H7 (cell line): ENCODE data around the gene FCAR. TPM values are rescaled to one million over a fixed set of nuclear protein-coding genes. Genes with fewer than 3 reads are reported as not detected.
"Not testable (repeated sequence)": the region's sequence is repeated elsewhere in the genome, so short reads cannot be mapped to it uniquely, and the experiment has no call there.

Experiments
- DNase-seq: peaks from one replicate; pipeline ENCODE4 v3.0.0; 2012
- H3K27me3 ChIP-seq: 2 replicates; pipeline ENCODE4 v1.6.0; 2011; ENCODE audit warnings: mild to moderate bottlenecking, low read length; ENCODE audit not compliant: control insufficient read depth, insufficient read depth
- H3K36me3 ChIP-seq: replicated peaks from 2 replicates; pipeline ENCODE4 v1.5.1; 2011; ENCODE audit warnings: low read length; ENCODE audit not compliant: control insufficient read depth, insufficient read depth
- H3K4me3 ChIP-seq: 2 replicates; pipeline ENCODE4 v1.5.1; 2011; ENCODE audit warnings: low read depth, mild to moderate bottlenecking, control low read depth, low read length, moderate library complexity; ENCODE audit not compliant: insufficient read depth
- total RNA-seq: library from RNA; depleted of rRNA; stranded (reverse); fragments of >200 nt; shearing (Covaris generic); gene quantifications from 2 replicates; pipeline ENCODE4 v1.2.3, GENCODE V29; 2014

Gene FCAR
- total RNA-seq, 1 experiment from 2014 or later, result not detected

DNA sequence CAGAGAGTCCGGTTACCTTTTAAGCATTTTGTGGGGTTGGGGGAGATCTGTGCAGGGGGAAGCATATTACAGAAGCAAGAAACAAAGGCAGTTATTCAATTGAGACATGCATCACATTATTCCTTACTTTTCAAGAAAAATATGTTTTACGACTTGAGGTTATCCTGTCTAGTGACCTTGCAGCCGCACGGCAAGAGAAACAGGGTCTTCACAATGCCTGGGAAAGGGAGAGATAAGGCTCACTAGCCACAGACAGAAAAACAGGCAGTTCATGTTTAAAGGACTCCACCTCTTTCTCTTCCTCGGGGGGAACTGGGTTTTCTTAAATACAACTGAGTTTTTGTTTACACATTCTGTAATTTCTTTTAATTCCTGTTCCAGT is 31.4 kb downstream of the FCAR start:
- Histone ChIP-seq H3K4me3 (no peak overlapping the region), H3K36me3 (no peaks in the 10 kb centered on the region), H3K27me3 (no peaks in the 10 kb centered on the region)
- no peak for DNase-seq

- H3K4me3 ChIP-seq, result no peak within 1 kb of the TSS
- no peaks in the 10 kb centered on the region for H3K27me3 ChIP-seq
- H3K36me3 ChIP-seq, result no peaks in the 10 kb centered on the region
- DNase-seq, result no peak
These were observed 31.9 kb downstream of the FCAR start, which contains the start of gene NCR1 for GRCh38 chr19:54905803-54906511. NCR1 (plus strand) TSS chr19:54906148; CDS start chr19:54906188, 40 bp downstream.

DNA sequence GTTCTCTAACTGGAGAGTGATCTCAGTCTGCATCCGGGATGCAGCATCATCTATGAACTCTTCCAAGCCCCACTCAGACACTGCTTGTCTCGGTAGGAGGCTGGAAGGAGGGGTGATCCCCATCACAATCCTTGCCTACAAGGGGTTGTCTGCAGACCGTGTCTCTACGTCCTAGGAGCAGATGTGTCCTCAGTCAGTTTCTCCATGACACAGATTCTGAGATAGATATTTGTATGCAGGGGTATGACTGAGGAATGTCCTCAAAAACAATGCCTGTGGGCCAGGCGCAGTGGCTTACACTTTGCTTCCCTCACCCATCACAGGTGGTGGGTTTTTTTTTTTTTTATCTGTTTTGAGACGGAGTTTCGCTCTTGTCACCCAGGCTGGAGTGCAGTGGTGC is 32.8 kb downstream of the FCAR start:
- no peak overlapping the region for H3K4me3 ChIP-seq
- H3K27me3 ChIP-seq, result no peaks in the 10 kb centered on the region
- no peak for DNase-seq
- no peaks in the 10 kb centered on the region for H3K36me3 ChIP-seq

- not testable (repeated sequence) for H3K4me3 ChIP-seq, H3K36me3 ChIP-seq, DNase-seq, H3K27me3 ChIP-seq
These were observed 33.9 kb downstream of the FCAR start for GRCh38 chr19:54907899-54908298.

DNA sequence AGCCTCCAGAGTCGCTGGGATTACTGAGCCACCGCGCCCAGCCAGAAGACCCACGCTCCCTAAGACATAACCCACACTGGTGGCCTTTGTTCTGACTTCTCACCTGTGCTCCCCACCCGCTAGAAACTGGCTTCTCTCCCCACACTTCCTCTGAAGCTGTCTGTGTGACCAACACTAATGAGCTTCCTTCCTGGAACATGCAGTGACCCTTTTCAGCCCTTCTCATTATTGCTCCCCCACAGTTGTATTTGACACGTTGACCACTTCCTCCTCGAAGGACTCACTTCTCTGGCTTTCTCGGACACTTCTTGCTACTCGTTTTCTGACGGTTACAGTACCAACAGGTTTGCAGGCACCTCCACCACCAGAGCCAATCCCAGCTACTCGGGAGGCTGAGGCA is 42.8 kb downstream of the FCAR start:
- Histone ChIP-seq H3K4me3 (no peak overlapping the region), H3K36me3 (no peaks in the 10 kb centered on the region), H3K27me3 (no peaks in the 10 kb centered on the region)
- no peak for DNase-seq

- Histone ChIP-seq H3K4me3 (no peak overlapping the region), H3K27me3 (no peaks in the 10 kb centered on the region), H3K36me3 (no peaks in the 10 kb centered on the region)
- DNase-seq, result no peak
These were observed 44.5 kb downstream of the FCAR start for GRCh38 chr19:54918499-54918898.

- H3K27me3 ChIP-seq, H3K4me3 ChIP-seq, H3K36me3 ChIP-seq: not testable (repeated sequence)
- peak; percentile 47 for DNase-seq
These were observed 45.9 kb downstream of the FCAR start for GRCh38 chr19:54919646-54920563.

DNA sequence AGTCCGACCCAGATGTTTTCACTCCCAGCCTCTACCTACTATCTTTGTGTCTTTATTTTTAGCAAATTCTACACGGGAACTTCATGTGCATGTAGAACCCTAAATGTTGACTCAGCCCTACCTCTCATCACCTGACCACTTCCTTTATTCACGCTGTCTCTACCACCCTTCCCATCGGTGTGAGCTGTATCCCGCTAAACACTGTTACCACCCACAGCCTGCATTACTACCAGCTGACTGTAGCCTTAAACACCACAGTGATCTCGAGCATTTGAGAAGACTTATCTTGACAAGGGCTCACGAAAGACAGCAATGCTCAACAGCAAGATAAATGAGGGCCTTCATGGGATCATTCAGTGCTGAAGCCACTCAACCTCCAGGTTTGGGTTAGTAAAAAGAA is 47.0 kb downstream of the FCAR start:
- Histone ChIP-seq H3K4me3 (no peak overlapping the region), H3K36me3 (no peaks in the 10 kb centered on the region), H3K27me3 (no peaks in the 10 kb centered on the region)
- peak; percentile 15 for DNase-seq

DNA sequence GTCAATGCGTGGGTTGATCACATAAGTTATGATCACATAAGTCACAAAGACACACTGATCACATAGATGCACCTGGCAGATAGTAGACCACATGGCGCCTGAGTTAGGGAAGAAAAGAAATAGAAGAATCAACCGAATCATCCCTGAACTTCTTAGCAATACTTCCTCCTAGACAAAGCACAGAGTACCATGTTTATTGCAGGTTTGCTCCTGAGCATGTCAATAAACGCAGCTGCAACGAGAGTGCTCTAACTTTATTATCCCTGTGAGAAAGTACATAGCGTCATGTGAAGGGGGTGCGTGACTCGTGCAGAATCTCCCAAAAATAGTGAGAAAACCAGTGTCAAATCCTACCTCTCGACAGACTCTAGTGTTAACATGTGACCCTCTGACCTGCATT is 49.2 kb downstream of the FCAR start:
- H3K4me3 ChIP-seq, result no peak overlapping the region
- H3K36me3 ChIP-seq, result no peaks in the 10 kb centered on the region
- no peaks in the 10 kb centered on the region for H3K27me3 ChIP-seq
- DNase-seq, result peak; percentile 7

DNA sequence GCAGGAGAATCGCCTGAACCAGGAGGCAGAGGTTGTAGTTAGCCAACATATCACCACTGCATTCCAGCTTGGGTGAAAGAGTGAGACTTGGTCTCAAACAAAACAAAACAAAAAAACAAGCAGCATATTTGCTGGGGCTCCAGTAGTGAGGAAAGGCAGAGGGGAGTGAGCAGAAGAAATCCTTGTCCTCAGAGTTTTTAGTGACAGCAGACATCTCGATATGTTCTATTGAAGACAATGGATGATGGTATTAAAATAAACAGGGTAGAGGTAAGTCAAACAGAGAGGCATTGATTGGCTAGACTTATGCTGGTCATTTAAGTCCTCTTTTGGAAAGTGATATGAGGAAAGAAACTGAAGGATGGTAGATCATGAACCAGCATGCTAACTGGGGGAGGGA is 54.3 kb downstream of the FCAR start:
- no peaks in the 10 kb centered on the region for H3K27me3 ChIP-seq
- no peaks in the 10 kb centered on the region for H3K36me3 ChIP-seq
- DNase-seq, result no peak
- H3K4me3 ChIP-seq, result no peak overlapping the region

- no peaks in the 10 kb centered on the region for H3K27me3 ChIP-seq
- DNase-seq, result no peak
- no peak overlapping the region for H3K4me3 ChIP-seq
- H3K36me3 ChIP-seq, result no peaks in the 10 kb centered on the region
These were observed 63.9 kb downstream of the FCAR start for GRCh38 chr19:54937926-54938325.

DNA sequence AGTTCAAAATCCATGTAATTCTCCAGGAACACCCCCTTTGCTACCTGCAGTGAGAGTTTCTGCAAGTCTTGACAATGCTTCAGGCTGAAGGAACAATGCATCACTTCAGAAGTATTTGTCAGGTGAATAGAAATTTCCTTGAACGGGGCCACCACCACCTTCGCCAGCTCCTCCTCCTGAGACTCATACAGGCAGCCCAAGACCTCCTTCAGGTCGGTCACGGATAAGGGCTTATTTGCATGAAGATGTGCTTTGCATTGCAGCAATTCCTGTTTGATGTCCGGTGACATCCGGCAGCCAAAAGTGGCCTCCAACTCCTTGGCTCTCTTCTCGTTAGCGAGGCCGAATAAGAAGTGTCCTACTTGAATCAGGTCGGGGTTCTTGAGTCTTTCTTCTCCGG is 64.9 kb downstream of the FCAR start:
- no peak for DNase-seq
- H3K36me3 ChIP-seq, result no peaks in the 10 kb centered on the region
- H3K27me3 ChIP-seq, result no peaks in the 10 kb centered on the region
- no peak overlapping the region for H3K4me3 ChIP-seq

- not testable (repeated sequence) for H3K4me3 ChIP-seq, H3K36me3 ChIP-seq, DNase-seq, H3K27me3 ChIP-seq
These were observed 65.5 kb downstream of the FCAR start for GRCh38 chr19:54939538-54939937.
